GM10266 (cell line): ENCODE measurements around the gene SYT4.

Source experiments
- DNase-seq: peaks from one replicate; pipeline ENCODE4 v3.0.0; 2012; ENCODE audit errors: extremely low spot score
- TF ChIP-seq, protein P1 (sequence below): IDR thresholded peaks from 2 replicates; pipeline ENCODE4 v1.5.1; 2012; ENCODE audit warnings: mild to moderate bottlenecking, low read depth; ENCODE audit not compliant: control insufficient read depth, insufficient read depth; ENCODE audit errors: missing control alignments

Gene SYT4

DNA sequence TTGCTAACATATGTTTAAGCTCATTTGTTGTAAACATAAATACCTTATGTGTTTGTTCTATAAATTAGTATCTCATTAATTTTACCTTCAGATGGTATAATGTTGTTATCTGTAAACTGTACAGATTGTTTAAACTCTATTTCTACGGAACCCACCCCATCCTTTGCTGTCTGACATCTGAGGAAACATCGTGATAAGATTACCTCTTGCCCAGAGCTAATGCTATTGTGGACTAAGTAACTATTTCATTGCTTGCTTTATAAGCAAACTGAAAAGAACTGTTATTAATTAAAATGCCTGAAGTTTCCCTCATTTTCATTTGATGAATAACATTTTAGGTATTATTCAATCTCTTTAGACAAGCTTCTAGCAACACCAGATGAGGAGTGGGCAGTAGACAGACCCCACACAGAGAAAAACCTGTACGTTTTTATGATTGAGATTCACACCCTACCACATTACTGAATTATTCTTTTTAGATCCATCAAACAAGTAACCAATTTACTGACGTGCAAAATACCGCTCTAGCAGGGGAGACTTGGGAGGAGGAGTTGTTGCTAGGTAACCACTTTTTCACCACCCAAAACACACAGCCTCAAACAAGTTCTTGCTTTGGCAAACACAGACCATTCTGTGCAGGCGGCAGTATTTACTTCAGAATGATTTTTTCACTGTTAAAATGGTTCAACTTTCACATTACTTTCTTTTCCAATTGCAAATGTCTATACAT lies 1.9 kb upstream of the SYT4 start:
- no peak for DNase-seq

DNA sequence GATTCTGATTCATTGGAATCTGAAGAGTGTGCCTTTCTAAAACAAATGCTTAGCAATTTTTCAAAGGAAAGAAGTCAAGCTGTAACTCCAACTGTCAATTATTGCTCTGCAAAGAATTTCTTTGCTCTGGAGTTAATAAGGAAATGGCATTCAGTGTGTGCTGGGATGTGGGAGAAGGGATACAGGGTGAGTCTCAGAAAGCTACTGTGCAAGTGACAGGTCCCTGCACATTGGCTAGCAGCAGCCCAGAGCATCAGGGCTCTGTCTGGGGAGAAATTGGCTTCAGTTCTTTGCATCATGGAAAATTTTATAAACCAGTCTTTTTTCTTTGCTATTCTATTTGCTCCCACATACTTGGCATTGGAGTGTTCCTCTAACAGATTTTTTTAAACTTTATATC lies 1.1 kb upstream of the SYT4 start:
- DNase-seq, result no peak
- TF ChIP-seq, protein P1, sequence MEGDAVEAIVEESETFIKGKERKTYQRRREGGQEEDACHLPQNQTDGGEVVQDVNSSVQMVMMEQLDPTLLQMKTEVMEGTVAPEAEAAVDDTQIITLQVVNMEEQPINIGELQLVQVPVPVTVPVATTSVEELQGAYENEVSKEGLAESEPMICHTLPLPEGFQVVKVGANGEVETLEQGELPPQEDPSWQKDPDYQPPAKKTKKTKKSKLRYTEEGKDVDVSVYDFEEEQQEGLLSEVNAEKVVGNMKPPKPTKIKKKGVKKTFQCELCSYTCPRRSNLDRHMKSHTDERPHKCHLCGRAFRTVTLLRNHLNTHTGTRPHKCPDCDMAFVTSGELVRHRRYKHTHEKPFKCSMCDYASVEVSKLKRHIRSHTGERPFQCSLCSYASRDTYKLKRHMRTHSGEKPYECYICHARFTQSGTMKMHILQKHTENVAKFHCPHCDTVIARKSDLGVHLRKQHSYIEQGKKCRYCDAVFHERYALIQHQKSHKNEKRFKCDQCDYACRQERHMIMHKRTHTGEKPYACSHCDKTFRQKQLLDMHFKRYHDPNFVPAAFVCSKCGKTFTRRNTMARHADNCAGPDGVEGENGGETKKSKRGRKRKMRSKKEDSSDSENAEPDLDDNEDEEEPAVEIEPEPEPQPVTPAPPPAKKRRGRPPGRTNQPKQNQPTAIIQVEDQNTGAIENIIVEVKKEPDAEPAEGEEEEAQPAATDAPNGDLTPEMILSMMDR, result no peak

More for the DNA sequence above, 1.9 kb upstream of the SYT4 start:
- TF ChIP-seq, protein P1, result no peak

DNA sequence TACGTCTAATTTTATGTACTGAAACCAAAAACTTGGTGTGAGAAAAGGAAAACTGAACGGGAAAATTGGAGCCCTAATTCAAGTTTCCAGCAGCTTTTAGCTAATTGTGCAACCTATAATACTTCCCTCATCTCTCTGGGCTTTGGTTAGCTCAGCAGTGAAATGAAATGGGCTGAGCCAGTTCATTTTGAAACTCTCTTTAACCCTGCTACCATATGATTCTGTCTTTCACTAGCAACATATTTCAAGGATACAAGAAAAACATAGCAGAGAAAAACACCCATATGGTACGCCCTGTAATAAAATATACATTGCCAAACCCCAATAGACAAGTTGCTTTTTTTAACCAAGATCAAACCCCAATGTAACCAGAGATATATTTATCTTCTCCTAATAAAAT lies 799 bp downstream of the SYT4 start:
- DNase-seq, result no peak

DNA sequence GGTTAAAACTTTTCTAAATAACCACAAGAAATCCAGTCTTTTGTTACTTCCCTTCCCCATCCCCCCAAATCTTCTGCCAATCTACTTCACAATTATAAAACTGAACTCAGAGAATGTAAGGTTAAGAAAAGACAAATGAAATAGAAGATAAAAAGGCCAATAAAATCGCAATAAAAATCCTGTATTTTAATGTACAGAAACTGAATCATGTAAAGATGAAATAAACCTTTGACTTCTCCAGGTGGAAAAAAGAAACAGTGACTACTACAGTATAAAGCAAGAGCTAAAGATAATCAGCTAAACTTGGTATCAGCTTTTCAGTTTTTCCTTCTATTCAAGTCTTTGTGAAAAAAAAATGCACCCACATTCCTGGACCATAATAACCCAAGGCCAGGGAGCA lies 1.7 kb downstream of the SYT4 start:
- DNase-seq, result no peak

More for the DNA sequence above, 799 bp downstream of the SYT4 start:
- TF ChIP-seq, protein P1, result no peak

DNA sequence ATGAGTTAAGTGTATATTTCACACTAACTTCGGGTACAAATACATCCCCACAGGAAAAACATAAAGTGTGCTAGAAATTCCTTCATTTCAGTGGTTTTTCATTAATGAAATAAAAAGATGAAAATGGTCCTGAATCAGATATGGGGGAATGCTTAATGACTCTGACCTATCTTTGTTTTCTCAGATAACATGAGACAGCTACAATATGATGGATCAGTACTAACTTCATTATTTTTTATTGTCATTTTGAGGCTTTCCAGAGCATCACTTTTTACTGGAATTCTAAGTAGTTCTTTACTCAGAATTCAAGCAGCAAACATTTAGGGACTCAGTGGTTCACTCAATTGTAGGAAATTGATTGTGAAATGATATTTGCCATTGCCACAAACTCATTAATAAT lies 2.8 kb downstream of the SYT4 start:
- DNase-seq, result no peak
- TF ChIP-seq, protein P1, result no peak

More for the DNA sequence above, 1.7 kb downstream of the SYT4 start:
- TF ChIP-seq, protein P1, result no peak

DNA sequence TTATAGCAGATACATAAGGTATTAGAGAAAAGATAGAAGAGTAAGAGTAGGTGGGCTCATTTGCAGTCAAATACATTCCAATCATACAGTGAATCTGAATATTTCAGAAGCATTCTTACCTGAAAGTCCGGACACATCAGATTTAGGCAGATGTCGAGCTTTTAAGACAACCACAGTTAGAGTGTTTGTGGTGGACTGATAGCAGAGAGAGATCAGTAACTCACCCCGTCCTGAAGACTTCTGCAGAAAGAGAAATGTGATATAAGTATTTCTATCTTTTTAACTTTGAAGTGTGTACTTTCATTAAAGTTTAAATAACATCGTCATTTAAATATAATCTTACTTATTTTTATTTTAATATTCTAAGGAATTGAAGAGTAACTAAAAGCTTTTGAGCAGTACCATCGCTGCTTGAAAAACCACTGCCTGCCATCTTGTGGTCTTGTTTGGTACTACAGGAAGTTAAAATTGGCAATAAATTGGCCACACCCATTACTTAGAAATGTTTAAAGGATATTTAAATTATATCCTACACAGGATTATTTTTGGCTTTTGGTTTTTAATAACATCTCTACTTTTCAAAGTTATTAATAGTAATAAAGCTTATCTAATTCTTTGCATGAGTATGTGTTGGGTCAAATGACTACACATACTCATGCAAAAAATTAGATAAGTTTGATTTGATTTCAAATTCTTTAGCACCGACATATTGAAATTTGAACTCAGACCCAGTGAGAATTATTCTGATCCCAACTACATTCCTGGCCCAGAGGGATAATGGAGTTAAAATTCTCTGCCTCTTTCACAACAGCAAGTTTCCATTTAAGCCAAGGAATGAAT lies 5.5 kb downstream of the SYT4 start:
- TF ChIP-seq, protein P1, result peak; percentile 71
- peak; percentile 6 for DNase-seq

DNA sequence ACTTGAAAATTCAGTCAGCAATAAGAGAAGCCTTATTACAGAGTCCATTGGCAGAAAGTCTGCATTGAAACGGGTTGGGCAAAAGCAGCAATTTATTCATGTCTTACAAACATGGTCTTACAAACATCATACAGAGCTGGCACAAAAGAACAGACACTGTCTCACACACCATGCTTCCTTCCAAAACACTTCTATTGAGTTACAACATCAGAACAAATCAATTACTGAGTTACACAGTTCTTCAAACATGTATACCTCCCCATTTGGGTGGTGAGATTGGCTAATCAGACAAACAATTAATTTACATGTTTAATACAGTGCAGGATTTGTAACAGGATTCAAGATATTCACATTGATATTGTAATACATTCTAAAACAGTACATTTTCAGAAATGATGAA lies 9.5 kb downstream of the SYT4 start:
- TF ChIP-seq, protein P1, result no peak
- DNase-seq, result no peak
